B cell (primary cell): ENCODE measurements around the gene COQ8A. TPM values are rescaled to one million over a fixed set of nuclear protein-coding genes. Genes with fewer than 3 reads are reported as not detected.

Experiments
- ATAC-seq: fragments of 200-7000 bp; cut with Tn5 transposase; one replicate; pipeline ENCODE4 v1.10.0; 2021; ENCODE audit warnings: low read depth, mild to moderate bottlenecking, moderate number of reproducible peaks, moderate library complexity
- CTCF ChIA-PET: fragments of 350-600 bp; sonication (Branson Sonifier 250); formaldehyde crosslinking; loops from one replicate; lab custom pipeline; 2021; ENCODE audit warnings: antibody characterized with exemption, inconsistent platforms; lab: Charles Lee
- POLR2A ChIA-PET: fragments of 350-600 bp; sonication (Branson Sonifier 250); formaldehyde crosslinking; loops from one replicate; lab custom pipeline; 2021; ENCODE audit warnings: antibody characterized with exemption; lab: Charles Lee
- DNase-seq: peaks from one replicate; pipeline ENCODE4 v3.0.0; 2013
- H2AFZ ChIP-seq: 2 replicates; pipeline ENCODE4 v1.6.1; 2012; ENCODE audit warnings: mild to moderate bottlenecking, low read depth, low read length; ENCODE audit not compliant: insufficient read depth, poor library complexity, severe bottlenecking
- H3K27ac ChIP-seq, 2 donors: 1 replicate in 1 of 2; 2 replicates in 1 of 2; pipeline ENCODE4 v1.5.1; 2012 to 2013; ENCODE audit warnings: low read length in 2 of 2, mild to moderate bottlenecking in 2 of 2, moderate library complexity in 1 of 2
- H3K27me3 ChIP-seq, 4 experiments: fragments of 200-600 bp in 1 of 4; sonication (generic) in 1 of 4; replicated peaks in 1 of 4; 1 replicate in 2 of 4; 2 replicates in 2 of 4; pipeline versions ENCODE4 v1.6.1 to v1.7.0; 2013 to 2016; ENCODE audit warnings: low read length in 3 of 4, mild to moderate bottlenecking in 2 of 4, mixed read lengths in 1 of 4, moderate library complexity in 1 of 4; ENCODE audit not compliant: insufficient read depth in 4 of 4, control insufficient read depth in 3 of 4; ENCODE audit errors: control extremely low read depth in 1 of 4
- H3K36me3 ChIP-seq, 2 experiments: replicated peaks in 1 of 2; 1 replicate in 1 of 2; 2 replicates in 1 of 2; pipeline versions ENCODE4 v1.6.1 to v1.7.1; 2013; ENCODE audit warnings: low read length in 1 of 2; ENCODE audit not compliant: insufficient read depth in 2 of 2, control insufficient read depth in 1 of 2; ENCODE audit errors: control extremely low read depth in 1 of 2, extremely low read depth in 1 of 2
- H3K4me1 ChIP-seq, 2 donors: fragments of 200-600 bp in 1 of 2; sonication (generic) in 1 of 2; 1 replicate in 1 of 2; 2 replicates in 1 of 2; pipeline versions ENCODE4 v1.5.1 to v1.6.1; 2013 to 2017; ENCODE audit warnings: low read length in 2 of 2; ENCODE audit not compliant: control insufficient read depth in 2 of 2, insufficient read depth in 2 of 2
- H3K4me2 ChIP-seq: replicated peaks from 2 replicates; pipeline ENCODE3; 2012; ENCODE audit warnings: mild to moderate bottlenecking, low read depth, low read length; ENCODE audit not compliant: poor library complexity, severe bottlenecking
- H3K4me3 ChIP-seq, 5 experiments: fragments of 200-600 bp in 1 of 5; sonication (generic) in 1 of 5; 1 replicate in 3 of 5; 2 replicates in 2 of 5; pipeline versions ENCODE4 v1.5.1 to v1.7.0; 2011 to 2016; ENCODE audit warnings: low read length in 4 of 5, mild to moderate bottlenecking in 4 of 5, low read depth in 2 of 5, control low read depth in 1 of 5, moderate library complexity in 1 of 5; ENCODE audit not compliant: insufficient read depth in 1 of 5; ENCODE audit errors: control extremely low read depth in 1 of 5, extremely low read depth in 1 of 5
- H3K79me2 ChIP-seq: fragments of 200-600 bp; sonication (generic); one replicate; pipeline ENCODE4 v1.6.0; 2016; ENCODE audit warnings: low read length; ENCODE audit not compliant: control insufficient read depth, insufficient read depth
- H3K9ac ChIP-seq: fragments of 200-600 bp; sonication (generic); 2 replicates; pipeline ENCODE4 v1.6.1; 2017; ENCODE audit warnings: mild to moderate bottlenecking, low read length, moderate library complexity
- H3K9me3 ChIP-seq, 3 donors: one replicate each; pipeline versions ENCODE4 v1.6.1 to v1.7.1; 2013; ENCODE audit warnings: low read length in 2 of 3; ENCODE audit not compliant: control insufficient read depth in 2 of 3, insufficient read depth in 1 of 3; ENCODE audit errors: control extremely low read depth in 1 of 3
- H4K20me1 ChIP-seq: 2 replicates; pipeline ENCODE4 v1.6.0; 2012; ENCODE audit warnings: mild to moderate bottlenecking, low read length; ENCODE audit not compliant: insufficient read depth, control insufficient read depth, poor library complexity, severe bottlenecking
- H3K27ac Mint-ChIP-seq: one replicate; pipeline ENCODE4 v1.8.0; 2021; ENCODE audit warnings: mixed read lengths
- H3K27me3 Mint-ChIP-seq: one replicate; pipeline ENCODE4 v1.8.0; 2021; ENCODE audit warnings: mixed read lengths
- H3K4me1 Mint-ChIP-seq: one replicate; pipeline ENCODE4 v1.8.0; 2021; ENCODE audit warnings: mixed read lengths
- H3K4me3 Mint-ChIP-seq: one replicate; pipeline ENCODE4 v1.8.0; 2021; ENCODE audit warnings: mixed read lengths
- H3K9me3 Mint-ChIP-seq: one replicate; pipeline ENCODE4 v1.8.0; 2022; ENCODE audit warnings: mixed read lengths; ENCODE audit not compliant: insufficient read depth
- CTCF ChIP-seq: fragments of 200-600 bp; IDR thresholded peaks from one replicate; pipeline ENCODE4 v1.8.0; 2022; ENCODE audit warnings: antibody characterized with exemption, mild to moderate bottlenecking
- EZH2 ChIP-seq: IDR thresholded peaks from 2 replicates; pipeline ENCODE4 v1.6.1; 2012; ENCODE audit warnings: borderline replicate concordance, low read depth, mild to moderate bottlenecking, moderate library complexity, low read length; ENCODE audit not compliant: insufficient read depth, poor library complexity, severe bottlenecking
- WGBS: methylation state at CpG from one replicate; pipeline ENCODE4 v1.1.5; 2013; ENCODE audit warnings: missing lambda C conversion rate; ENCODE audit not compliant: insufficient coverage; 5-methylcytosine and 5-hydroxymethylcytosine counted together
- intact Hi-C: fragments of 100-400 bp; cut with micrococcal nuclease; formaldehyde crosslinking; loops from one replicate; pipeline ENCODE4 v1.10.0; 2022
- polyA plus RNA-seq: library from polyadenylated mRNA; depleted of rRNA; stranded (reverse); fragments of >200 nt; gene quantifications from 2 replicates; pipeline ENCODE4 v1.2.3, GENCODE V29; 2012
- total RNA-seq, 2 donors: library from RNA; stranded (reverse); fragments of 120-200 nt in 1 of 2; gene quantifications; 1 replicate in 1 of 2; 2 replicates in 1 of 2; pipeline versions ENCODE4 v1.2.3 to v1.2.4, GENCODE V29; 2013 to 2022

Gene COQ8A
- total and polyA plus RNA-seq, 2 donors (not counting 1 experiment from before 2014, with no cell fraction given) = 44.3 to 58.2 TPM

GRCh38 chr1:226950316-226950715 is 10.2 kb downstream of the COQ8A start:
- CTCF ChIA-PET = no interaction called here
- intact Hi-C loops = no loop called here
- WGBS = no CpG with 5 or more reads among the region's 1 CpG
- Mint-ChIP-seq H3K27me3 (no peaks in the 10 kb centered on the region), H3K4me3 (no peak overlapping the region), H3K4me1 (peaks cover 47% of the 10 kb centered on the region), H3K9me3 (no peaks in the 10 kb centered on the region), H3K27ac (no peak overlapping the region)
- H3K36me3 ChIP-seq = peaks cover 0 to 7% of the 10 kb centered on the region in 2 experiments
- no peak for DNase-seq
- no peak overlapping the region for H2AFZ ChIP-seq
- no peak overlapping the region for H3K27ac ChIP-seq
- POLR2A ChIA-PET = interaction anchor here (2.0 kb wide), 1 partner anchor 11 kb away, joined by 5 read pairs; the partner anchor contains the start of gene COQ8A
- no peak overlapping the region for H3K9ac ChIP-seq
- H3K9me3 ChIP-seq = peaks cover 0 to 9% (median 7%) of the 10 kb centered on the region in 3 donors
- peaks cover 98% of the 10 kb centered on the region for H3K79me2 ChIP-seq
- no peak overlapping the region for H3K4me3 ChIP-seq
- ATAC-seq = no peak
- H3K4me2 ChIP-seq = no peak overlapping the region
- peaks cover 99% of the 10 kb centered on the region for H4K20me1 ChIP-seq
- TF ChIP-seq EZH2 (no peak), CTCF (no peak)
- H3K27me3 ChIP-seq = no peaks in the 10 kb centered on the region
- no peaks in the 10 kb centered on the region for H3K4me1 ChIP-seq

- H3K4me1 Mint-ChIP-seq = peaks cover 43% of the 10 kb centered on the region
- Histone ChIP-seq H3K4me3 (no peak overlapping the region), H3K4me2 (no peak overlapping the region), H3K27me3 (no peaks in the 10 kb centered on the region), H4K20me1 (peaks cover 97% of the 10 kb centered on the region), H3K4me1 (no peaks in the 10 kb centered on the region), H3K36me3 (peaks cover 0 to 7% of the 10 kb centered on the region in 2 experiments), H3K9ac (no peak overlapping the region), H3K9me3 (peaks cover 0 to 14% (median 7%) of the 10 kb centered on the region in 3 donors), H3K27ac (no peak overlapping the region), H3K79me2 (peaks cover 97% of the 10 kb centered on the region), H2AFZ (no peak overlapping the region)
- H3K27ac Mint-ChIP-seq = no peak overlapping the region
- intact Hi-C loops = no loop called here
- CTCF ChIA-PET = no interaction called here
- no peak for TF ChIP-seq EZH2
- TF ChIP-seq CTCF = no peak
- no peaks in the 10 kb centered on the region for H3K9me3 Mint-ChIP-seq
- no peak overlapping the region for H3K4me3 Mint-ChIP-seq
- H3K27me3 Mint-ChIP-seq = no peaks in the 10 kb centered on the region
- no peak for ATAC-seq
- no peak for DNase-seq
- POLR2A ChIA-PET = interaction anchor here (2.0 kb wide), 1 partner anchor 11 kb away, joined by 5 read pairs; the partner anchor contains the start of gene COQ8A
- 50% methylated on average over 2 of the region's 6 CpGs for WGBS
Measured at GRCh38 chr1:226950871-226951270, 10.8 kb downstream of the COQ8A start.
